Spleen (tissue), 7 donors: ENCODE results near the gene BPHL.

Experiments
- POLR2A ChIP-seq, 3 donors: fragments of 450-650 bp; IDR thresholded peaks; one replicate each; pipeline ENCODE4 v1.5.1; 2017; ENCODE audit warnings: antibody characterized with exemption in 3 of 3, mild to moderate bottlenecking in 1 of 3
- POLR2AphosphoS5 ChIP-seq, 3 donors: sonication (generic); formaldehyde crosslinking; IDR thresholded peaks; one replicate each; pipeline ENCODE4 v1.5.1; 2017; ENCODE audit warnings: antibody characterized with exemption in 3 of 3
- TF ChIP-seq, protein P1 (sequence below), 11 experiments: fragments of 200-600 bp in 7 of 11; fragments of 450-650 bp in 4 of 11; sonication (generic) in 4 of 11; IDR thresholded peaks in 8 of 11; conservative IDR thresholded peaks in 3 of 11; 1 replicate in 7 of 11; 2 replicates in 4 of 11; pipeline versions ENCODE4 v1.4.0 to v1.8.0; 2016 to 2021; ENCODE audit warnings: antibody characterized with exemption in 11 of 11, inconsistent platforms in 4 of 11, mild to moderate bottlenecking in 1 of 11
- donor health status: DM: no; HTN: no; CAD: no; lungs with moderate emphysema.
- donor health status: DM: no; HTN: no; CAD: no.
- donor health status: DM: no; HTN: no; CAD: no.

GRCh38 chr6:3175715-3176402, 57.3 kb downstream of the BPHL start:
- TF ChIP-seq, protein P1, sequence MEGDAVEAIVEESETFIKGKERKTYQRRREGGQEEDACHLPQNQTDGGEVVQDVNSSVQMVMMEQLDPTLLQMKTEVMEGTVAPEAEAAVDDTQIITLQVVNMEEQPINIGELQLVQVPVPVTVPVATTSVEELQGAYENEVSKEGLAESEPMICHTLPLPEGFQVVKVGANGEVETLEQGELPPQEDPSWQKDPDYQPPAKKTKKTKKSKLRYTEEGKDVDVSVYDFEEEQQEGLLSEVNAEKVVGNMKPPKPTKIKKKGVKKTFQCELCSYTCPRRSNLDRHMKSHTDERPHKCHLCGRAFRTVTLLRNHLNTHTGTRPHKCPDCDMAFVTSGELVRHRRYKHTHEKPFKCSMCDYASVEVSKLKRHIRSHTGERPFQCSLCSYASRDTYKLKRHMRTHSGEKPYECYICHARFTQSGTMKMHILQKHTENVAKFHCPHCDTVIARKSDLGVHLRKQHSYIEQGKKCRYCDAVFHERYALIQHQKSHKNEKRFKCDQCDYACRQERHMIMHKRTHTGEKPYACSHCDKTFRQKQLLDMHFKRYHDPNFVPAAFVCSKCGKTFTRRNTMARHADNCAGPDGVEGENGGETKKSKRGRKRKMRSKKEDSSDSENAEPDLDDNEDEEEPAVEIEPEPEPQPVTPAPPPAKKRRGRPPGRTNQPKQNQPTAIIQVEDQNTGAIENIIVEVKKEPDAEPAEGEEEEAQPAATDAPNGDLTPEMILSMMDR (IDR thresholded peaks at IDR 0.05 in 8 of 11, conservative IDR thresholded peaks at IDR 0.05 in 3 of 11): no peak
- TF ChIP-seq POLR2A (IDR thresholded peaks at IDR 0.05) (no peak), POLR2AphosphoS5 (IDR thresholded peaks at IDR 0.05) (no peak)
